BJ (cell line): ENCODE measurements around the gene INTS6. TPM values are rescaled to one million over a fixed set of nuclear protein-coding genes. Genes with fewer than 3 reads are reported as not detected.
A peak's percentile ranks its signal among the peaks of the same experiment; 100 is the strongest.

Experiments
- CTCF ChIA-PET: fragments of 350-600 bp; formaldehyde crosslinking; extraction: SDS; loops from one replicate; lab custom pipeline; 2021; ENCODE audit warnings: antibody characterized with exemption, inconsistent platforms; lab: Yijun Ruan, JAX
- POLR2A ChIA-PET: fragments of 300-600 bp; sonication (Branson Sonifier 250); formaldehyde crosslinking; extraction: SDS; loops from one replicate; lab custom pipeline; 2021; ENCODE audit warnings: antibody characterized with exemption; lab: Charles Lee
- DNase-seq: peaks from one replicate; pipeline ENCODE4 v3.0.0-alpha.2; 2011; ENCODE audit warnings: low read depth
- H3K27me3 ChIP-seq: 2 replicates; pipeline ENCODE4 v1.6.0; 2011; ENCODE audit warnings: low read length; ENCODE audit not compliant: control insufficient read depth, insufficient read depth
- H3K36me3 ChIP-seq: 2 replicates; pipeline ENCODE4 v1.5.1; 2011; ENCODE audit warnings: low read length; ENCODE audit not compliant: control insufficient read depth, insufficient read depth
- H3K4me3 ChIP-seq: 2 replicates; pipeline ENCODE4 v1.5.1; 2011; ENCODE audit warnings: low read depth, mild to moderate bottlenecking, control low read depth, low read length
- polyA minus RNA-seq: library from RNA; depleted of rRNA, polyadenylated mRNA; stranded (reverse); fragments of >200 nt; gene quantifications from 2 replicates; pipeline ENCODE4 v1.2.3, GENCODE V29; 2011; rRNA and poly(A)+ RNA removed
- polyA plus RNA-seq: library from polyadenylated mRNA; depleted of rRNA; stranded (reverse); fragments of >200 nt; gene quantifications from 2 replicates; pipeline ENCODE4 v1.2.3, GENCODE V29; 2011; rRNA removed
- TF ChIP-seq, protein P1 (sequence below): IDR thresholded peaks from 2 replicates; pipeline ENCODE4 v1.5.1; 2011; ENCODE audit warnings: low read depth, mild to moderate bottlenecking, control low read depth, inconsistent platforms, low read length, moderate library complexity; ENCODE audit not compliant: insufficient read depth

INTS6 gene, protein sequence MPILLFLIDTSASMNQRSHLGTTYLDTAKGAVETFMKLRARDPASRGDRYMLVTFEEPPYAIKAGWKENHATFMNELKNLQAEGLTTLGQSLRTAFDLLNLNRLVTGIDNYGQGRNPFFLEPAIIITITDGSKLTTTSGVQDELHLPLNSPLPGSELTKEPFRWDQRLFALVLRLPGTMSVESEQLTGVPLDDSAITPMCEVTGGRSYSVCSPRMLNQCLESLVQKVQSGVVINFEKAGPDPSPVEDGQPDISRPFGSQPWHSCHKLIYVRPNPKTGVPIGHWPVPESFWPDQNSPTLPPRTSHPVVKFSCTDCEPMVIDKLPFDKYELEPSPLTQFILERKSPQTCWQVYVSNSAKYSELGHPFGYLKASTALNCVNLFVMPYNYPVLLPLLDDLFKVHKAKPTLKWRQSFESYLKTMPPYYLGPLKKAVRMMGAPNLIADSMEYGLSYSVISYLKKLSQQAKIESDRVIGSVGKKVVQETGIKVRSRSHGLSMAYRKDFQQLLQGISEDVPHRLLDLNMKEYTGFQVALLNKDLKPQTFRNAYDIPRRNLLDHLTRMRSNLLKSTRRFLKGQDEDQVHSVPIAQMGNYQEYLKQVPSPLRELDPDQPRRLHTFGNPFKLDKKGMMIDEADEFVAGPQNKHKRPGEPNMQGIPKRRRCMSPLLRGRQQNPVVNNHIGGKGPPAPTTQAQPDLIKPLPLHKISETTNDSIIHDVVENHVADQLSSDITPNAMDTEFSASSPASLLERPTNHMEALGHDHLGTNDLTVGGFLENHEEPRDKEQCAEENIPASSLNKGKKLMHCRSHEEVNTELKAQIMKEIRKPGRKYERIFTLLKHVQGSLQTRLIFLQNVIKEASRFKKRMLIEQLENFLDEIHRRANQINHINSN
- polyA plus RNA-seq: 17.2 and 32.0 TPM in 2 replicates
- 40.8 and 65.7 TPM in 2 replicates for polyA minus RNA-seq

DNA sequence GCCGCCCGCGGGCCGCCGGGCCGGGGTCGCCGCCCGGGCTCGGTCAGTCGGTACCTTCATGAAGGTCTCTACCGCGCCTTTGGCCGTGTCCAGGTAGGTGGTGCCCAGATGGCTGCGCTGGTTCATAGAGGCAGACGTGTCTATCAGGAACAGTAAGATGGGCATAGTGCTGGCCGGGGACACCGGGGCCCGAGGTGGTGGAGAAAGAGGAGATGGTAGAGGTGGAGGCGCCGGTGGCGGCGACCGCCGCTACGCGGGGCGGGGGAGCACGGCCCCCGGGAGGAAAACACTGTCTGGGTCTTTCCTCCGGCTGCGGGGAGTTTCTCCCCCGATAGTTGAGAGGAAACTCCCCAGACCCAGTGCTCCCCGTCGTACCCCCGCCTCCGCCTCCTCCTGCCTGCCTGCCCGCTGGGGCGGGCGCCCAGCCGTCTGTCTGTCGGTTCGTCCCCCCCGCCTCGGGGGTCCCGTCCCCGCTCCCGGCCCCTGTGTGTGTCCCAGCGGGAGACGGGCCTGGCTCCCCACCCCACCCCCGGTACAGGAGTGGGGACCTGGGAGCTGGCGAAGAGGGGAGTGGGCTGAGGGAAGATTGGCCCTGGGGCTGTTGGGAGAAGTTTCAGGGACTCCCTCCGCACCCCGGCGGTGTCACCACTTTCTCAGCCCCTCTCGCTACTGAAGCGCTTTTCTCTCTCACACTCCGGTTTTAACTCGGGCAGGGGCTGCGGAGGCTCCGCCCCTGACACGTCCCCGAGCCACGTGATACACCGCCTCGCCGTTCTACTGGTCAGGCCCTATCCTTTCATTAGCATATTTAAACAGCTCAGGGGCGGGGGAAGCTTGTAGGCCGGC, at the start of gene INTS6:
Gene INTS6, minus strand, starts transcription at position 676 of the 846 bp plus-strand sequence. Its CDS starts 511 bp downstream, at position 165.
- ChIA-PET CTCF (interaction anchor here (0.6 to 1.7 kb wide), 3 partner anchors 279 to 350 kb away, joined by 3 to 4 read pairs (median 4); no protein-coding TSS in a partner anchor), POLR2A (interaction anchor here (0.5 to 1.3 kb wide), 17 partner anchors 25 to 1995 kb away, joined by 3 to 12 read pairs (median 3); no protein-coding TSS in a partner anchor)
- H3K36me3 ChIP-seq: peaks cover 6% of the 10 kb centered on the region
- no peaks in the 10 kb centered on the region for H3K27me3 ChIP-seq
- DNase-seq: peak; percentile 95
- TF ChIP-seq, protein P1, sequence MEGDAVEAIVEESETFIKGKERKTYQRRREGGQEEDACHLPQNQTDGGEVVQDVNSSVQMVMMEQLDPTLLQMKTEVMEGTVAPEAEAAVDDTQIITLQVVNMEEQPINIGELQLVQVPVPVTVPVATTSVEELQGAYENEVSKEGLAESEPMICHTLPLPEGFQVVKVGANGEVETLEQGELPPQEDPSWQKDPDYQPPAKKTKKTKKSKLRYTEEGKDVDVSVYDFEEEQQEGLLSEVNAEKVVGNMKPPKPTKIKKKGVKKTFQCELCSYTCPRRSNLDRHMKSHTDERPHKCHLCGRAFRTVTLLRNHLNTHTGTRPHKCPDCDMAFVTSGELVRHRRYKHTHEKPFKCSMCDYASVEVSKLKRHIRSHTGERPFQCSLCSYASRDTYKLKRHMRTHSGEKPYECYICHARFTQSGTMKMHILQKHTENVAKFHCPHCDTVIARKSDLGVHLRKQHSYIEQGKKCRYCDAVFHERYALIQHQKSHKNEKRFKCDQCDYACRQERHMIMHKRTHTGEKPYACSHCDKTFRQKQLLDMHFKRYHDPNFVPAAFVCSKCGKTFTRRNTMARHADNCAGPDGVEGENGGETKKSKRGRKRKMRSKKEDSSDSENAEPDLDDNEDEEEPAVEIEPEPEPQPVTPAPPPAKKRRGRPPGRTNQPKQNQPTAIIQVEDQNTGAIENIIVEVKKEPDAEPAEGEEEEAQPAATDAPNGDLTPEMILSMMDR: no peak
- H3K4me3 ChIP-seq: peak within 1 kb of the TSS; percentile 96

DNA sequence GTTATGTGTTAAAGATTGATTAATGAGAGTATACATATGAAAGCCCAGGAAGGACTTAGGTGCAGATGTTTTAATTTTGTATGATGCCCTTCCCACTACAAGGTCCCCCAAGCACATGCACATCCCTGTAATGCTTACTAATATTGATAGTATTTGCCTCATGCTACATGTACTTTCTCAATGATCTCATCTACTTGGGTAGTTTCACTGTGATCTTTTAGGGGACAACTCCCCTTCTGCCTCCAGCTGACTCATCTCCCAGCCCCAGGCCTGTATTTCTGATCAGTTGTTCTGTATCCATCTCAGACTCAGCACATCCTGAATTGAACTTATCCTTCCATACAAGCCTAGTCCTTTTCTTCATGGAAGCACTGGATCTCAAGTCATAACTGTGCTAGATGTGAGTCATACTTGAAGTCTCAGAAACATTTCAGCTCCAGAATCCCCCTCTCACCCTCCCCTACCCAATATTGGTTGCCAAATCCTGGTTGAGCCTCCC, 49.4 kb upstream of the INTS6 start:
- Histone ChIP-seq H3K36me3 (no peaks in the 10 kb centered on the region), H3K27me3 (no peaks in the 10 kb centered on the region), H3K4me3 (no peak overlapping the region)
- TF ChIP-seq, protein P1: no peak
- CTCF ChIA-PET: no interaction called here
- DNase-seq: no peak
- POLR2A ChIA-PET: no interaction called here

DNA sequence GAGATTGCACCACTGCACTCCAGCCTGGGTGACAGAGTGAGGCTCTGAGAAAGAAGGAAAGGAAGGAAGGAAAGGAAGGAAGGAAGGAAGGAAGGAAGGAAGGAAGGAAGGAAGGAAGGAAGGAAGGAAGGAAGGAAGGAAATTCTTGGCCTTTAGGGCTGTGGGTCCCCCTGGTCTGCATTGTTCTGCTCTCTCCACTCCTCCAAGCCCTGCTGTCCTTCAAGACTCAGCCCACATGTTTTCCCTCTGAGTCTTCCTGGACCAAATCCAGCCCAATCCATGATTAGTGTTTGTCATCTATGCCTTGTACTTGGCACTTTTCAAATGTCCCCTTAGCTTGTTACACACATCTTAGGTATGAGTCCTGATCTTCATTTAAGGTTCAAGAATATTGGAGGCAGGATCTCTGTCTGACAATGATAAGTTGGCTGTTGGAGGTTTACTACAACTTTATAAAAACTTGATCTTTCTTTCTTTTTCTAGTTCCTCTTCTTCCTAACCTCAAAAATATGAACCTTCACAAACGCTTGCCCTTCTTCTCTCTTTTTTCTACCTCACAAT, 48.8 kb upstream of the INTS6 start:
- no peaks in the 10 kb centered on the region for H3K36me3 ChIP-seq
- POLR2A ChIA-PET: no interaction called here
- TF ChIP-seq, protein P1: no peak
- CTCF ChIA-PET: no interaction called here
- no peaks in the 10 kb centered on the region for H3K27me3 ChIP-seq
- DNase-seq: no peak
- H3K4me3 ChIP-seq: no peak overlapping the region

DNA sequence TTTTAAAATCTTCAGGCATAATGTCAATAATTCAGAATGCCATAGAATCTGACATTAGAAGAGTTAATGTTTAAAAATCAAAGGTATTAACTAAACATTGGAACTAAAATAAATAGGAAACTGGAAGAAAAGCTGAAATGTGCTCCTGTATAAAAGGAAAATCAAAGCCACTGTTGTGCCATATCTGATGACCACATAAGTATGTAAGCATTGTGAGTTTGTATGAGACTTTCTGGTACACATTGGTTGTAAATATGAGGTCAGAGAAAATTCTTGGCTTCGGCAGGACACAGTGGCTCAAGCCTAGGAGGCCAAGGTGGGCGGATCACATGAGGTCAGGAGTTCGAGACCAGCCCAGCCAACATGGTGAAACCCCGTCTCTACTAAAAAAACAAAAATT, 48.3 kb upstream of the INTS6 start:
- CTCF ChIA-PET: no interaction called here
- TF ChIP-seq, protein P1: no peak
- no peaks in the 10 kb centered on the region for H3K27me3 ChIP-seq
- H3K36me3 ChIP-seq: no peaks in the 10 kb centered on the region
- no peak for DNase-seq
- POLR2A ChIA-PET: no interaction called here
- no peak overlapping the region for H3K4me3 ChIP-seq
